ENCODE data around the gene PTPRN2.

Gene PTPRN2

DNA sequence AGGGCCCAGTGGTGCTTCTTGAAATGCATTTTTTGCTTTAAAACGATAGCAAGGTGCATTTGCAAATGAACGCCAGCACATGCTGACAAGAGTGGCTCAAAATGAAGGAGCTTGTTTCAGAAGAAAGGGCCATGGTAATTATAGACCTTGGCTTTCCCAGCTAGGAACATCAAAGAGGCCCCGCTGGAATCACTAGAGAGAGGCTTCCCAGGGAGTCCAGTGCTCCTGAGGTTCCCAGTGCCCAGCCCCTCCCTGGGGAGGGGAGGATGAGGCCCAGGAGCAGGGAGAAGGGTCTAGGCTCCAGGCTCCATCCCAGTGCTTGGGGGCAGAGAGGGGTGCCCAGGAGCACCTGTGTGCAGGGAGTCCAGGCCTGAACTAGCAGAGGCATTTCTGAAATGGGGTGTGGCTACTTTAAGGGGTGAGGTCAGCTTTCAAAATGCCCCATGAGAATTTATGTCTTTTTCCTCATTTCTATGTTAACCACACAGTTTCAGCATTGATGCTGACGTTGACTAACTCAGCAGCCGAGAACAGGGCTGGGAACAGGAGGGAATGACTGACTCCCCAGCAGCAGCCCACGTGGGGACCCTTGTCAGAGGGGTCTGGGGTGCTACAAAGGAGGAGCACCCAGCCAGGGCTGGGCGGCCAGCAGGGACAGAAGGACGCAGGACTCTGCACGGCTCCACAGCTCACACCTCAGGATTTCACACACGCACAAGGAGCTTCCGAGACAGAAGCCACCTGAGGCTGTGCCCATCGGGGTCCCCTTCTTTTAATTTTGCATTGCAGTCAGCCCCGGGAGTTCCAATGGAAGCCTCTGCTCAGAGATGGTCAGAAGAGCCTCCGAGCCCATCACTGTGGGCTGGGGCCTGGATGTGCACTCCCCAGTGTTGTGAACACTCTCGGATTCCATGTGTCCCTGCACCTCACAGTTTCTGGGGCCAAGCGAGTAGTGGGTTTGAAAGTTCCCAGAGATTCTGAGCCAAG is 570.2 kb downstream of the PTPRN2 start:
- no peak for FAIRE-seq

- FAIRE-seq, result no peak
Observed at GRCh38 chr7:158016180-158017097, 571.2 kb downstream of the PTPRN2 start.

GRCh38 chr7:158015403-158016179 is 572.0 kb downstream of the PTPRN2 start:
- FAIRE-seq, result no peak

GRCh38 chr7:158014976-158015375 is 572.6 kb downstream of the PTPRN2 start:
- FAIRE-seq, result no peak

GRCh38 chr7:158013085-158013668 is 574.4 kb downstream of the PTPRN2 start:
- FAIRE-seq, result no peak

- FAIRE-seq, result no peak
Observed at GRCh38 chr7:158011941-158012340, 575.7 kb downstream of the PTPRN2 start.

GRCh38 chr7:158010961-158011693 is 576.5 kb downstream of the PTPRN2 start:
- FAIRE-seq, result no peak

- FAIRE-seq, result no peak
Observed at GRCh38 chr7:158009886-158010285, 577.7 kb downstream of the PTPRN2 start.

- FAIRE-seq, result no peak
Observed at GRCh38 chr7:158008267-158008666, 579.4 kb downstream of the PTPRN2 start.

GRCh38 chr7:158007697-158008257 is 579.8 kb downstream of the PTPRN2 start:
- FAIRE-seq, result no peak

GRCh38 chr7:158006841-158007696 is 580.6 kb downstream of the PTPRN2 start:
- FAIRE-seq, result no peak

GRCh38 chr7:158005531-158005930 is 582.1 kb downstream of the PTPRN2 start:
- no peak for FAIRE-seq

GRCh38 chr7:158004123-158004490 is 583.5 kb downstream of the PTPRN2 start:
- FAIRE-seq, result no peak

DNA sequence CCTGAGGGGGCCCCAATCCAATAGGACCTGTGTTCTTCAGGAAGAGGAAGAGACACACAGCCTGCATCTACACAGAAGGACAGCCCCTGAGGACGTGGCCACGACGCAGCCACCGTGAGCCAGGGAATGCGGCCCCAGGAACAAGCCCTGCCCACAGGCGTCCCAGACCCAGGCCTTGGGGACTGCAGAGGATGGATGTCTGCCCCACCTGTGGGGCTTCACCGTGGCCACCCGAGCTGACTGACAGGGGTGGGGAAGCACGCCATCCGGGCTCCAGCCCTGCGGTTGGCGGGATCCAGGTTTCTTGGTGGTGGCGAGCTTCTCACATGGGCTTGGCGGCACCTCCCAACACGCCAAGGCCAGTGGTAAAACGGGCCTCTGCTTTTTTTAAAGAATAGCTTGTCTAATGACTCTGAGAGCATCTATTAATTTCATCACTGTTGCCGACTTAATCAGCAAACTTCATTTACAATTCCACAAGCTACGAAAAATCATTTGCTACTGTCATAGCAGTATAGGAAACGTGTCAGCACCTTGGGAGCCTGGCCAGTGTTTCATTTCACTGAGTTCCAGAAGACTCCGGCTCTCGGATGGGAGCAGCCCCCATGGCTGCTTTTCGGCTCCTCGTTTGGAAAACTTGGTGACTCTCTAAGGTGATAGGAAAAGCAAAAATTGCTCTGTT is 584.0 kb downstream of the PTPRN2 start:
- no peak for FAIRE-seq

- no peak for FAIRE-seq
Observed at GRCh38 chr7:158002486-158003080, 585.0 kb downstream of the PTPRN2 start.

- FAIRE-seq, result no peak
Observed at GRCh38 chr7:158001621-158002320, 585.9 kb downstream of the PTPRN2 start.

DNA sequence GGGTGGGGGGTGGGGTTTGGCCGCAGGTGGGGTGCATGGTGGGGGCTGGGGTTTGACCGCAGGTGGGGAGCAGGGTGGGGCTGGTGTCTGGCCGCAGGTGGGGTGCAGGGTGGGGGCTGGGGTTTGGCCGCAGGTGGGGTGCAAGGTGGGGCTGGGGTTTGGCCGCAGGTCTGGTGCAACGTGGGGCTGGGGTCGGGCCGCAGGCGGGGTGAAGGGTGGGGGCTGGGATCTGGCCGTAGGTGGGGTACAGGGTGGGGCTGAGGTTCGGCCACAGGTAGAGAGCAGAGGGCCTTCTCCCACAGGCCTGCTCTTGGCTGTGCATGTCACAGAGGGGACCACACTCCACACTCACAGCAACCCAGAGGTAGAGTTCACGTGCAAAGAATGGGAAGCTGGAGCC is 586.6 kb downstream of the PTPRN2 start:
- FAIRE-seq, result no peak

GRCh38 chr7:158000160-158000559 is 587.5 kb downstream of the PTPRN2 start:
- FAIRE-seq, result no peak
